IMR-90 (cell line): ENCODE data around the gene SIAH1. TPM values are rescaled to one million over a fixed set of nuclear protein-coding genes. Genes with fewer than 3 reads are reported as not detected.
A peak's percentile ranks its signal among the peaks of the same experiment; 100 is the strongest.

ENCODE experiments used
- ATAC-seq: fragments of 200-7000 bp; cut with Tn5 transposase; 2 replicates; pipeline ENCODE4 v1.9.1; 2020; ENCODE audit warnings: low read depth, mild to moderate bottlenecking, moderate library complexity
- BruUV-seq: library from RNA; stranded (reverse); fragments of 400-500 nt; replicated peaks from 2 replicates; lab custom pipeline; 2021; lab: Mats Ljungman, UMichigan
- CTCF ChIA-PET: fragments of 300-600 bp; formaldehyde crosslinking; extraction: SDS; loops from one replicate; lab custom pipeline; 2021; ENCODE audit warnings: antibody characterized with exemption; lab: Yijun Ruan, JAX
- POLR2A ChIA-PET: fragments of 300-600 bp; sonication (Branson Sonifier 250); formaldehyde crosslinking; loops from one replicate; lab custom pipeline; 2022; ENCODE audit warnings: antibody characterized with exemption; ENCODE audit not compliant: unreplicated experiment; lab: Charles Lee
- DNase-seq: peaks from one replicate; pipeline ENCODE4 v3.0.0; 2013
- H2AFZ ChIP-seq: replicated peaks from 2 replicates; pipeline ENCODE3; 2013; ENCODE audit warnings: low read length, mild to moderate bottlenecking; ENCODE audit not compliant: poor library complexity
- H2AK5ac ChIP-seq: 2 replicates; pipeline ENCODE4 v1.6.1; 2013; ENCODE audit warnings: low read depth, low read length, inconsistent platforms
- H2AK9ac ChIP-seq: replicated peaks from 2 replicates; pipeline ENCODE3; 2013; ENCODE audit warnings: mild to moderate bottlenecking, low read depth, low read length, moderate library complexity; ENCODE audit not compliant: poor library complexity
- H2BK120ac ChIP-seq: 2 replicates; pipeline ENCODE4 v1.6.1; 2013; ENCODE audit warnings: low read depth, low read length, inconsistent platforms
- H2BK15ac ChIP-seq: 3 replicates; pipeline ENCODE4 v1.6.1; 2013; ENCODE audit warnings: low read depth, low read length, inconsistent platforms
- H2BK20ac ChIP-seq: 2 replicates; pipeline ENCODE4 v1.6.1; 2013; ENCODE audit warnings: low read depth, mild to moderate bottlenecking, inconsistent platforms, low read length, moderate library complexity
- H2BK5ac ChIP-seq: 2 replicates; pipeline ENCODE4 v1.6.1; 2013; ENCODE audit warnings: mild to moderate bottlenecking, low read depth, low read length, inconsistent platforms; ENCODE audit not compliant: poor library complexity, severe bottlenecking
- H3K14ac ChIP-seq: replicated peaks from 2 replicates; pipeline ENCODE4 v1.6.1; 2013; ENCODE audit warnings: low read depth, low read length, inconsistent platforms
- H3K18ac ChIP-seq: 2 replicates; pipeline ENCODE4 v1.6.1; 2013; ENCODE audit warnings: low read depth, low read length, control low read depth
- H3K23ac ChIP-seq: 2 replicates; pipeline ENCODE4 v1.6.1; 2013; ENCODE audit warnings: low read depth, low read length, inconsistent platforms
- H3K27ac ChIP-seq: 2 replicates; pipeline ENCODE4 v1.5.1; 2013; ENCODE audit warnings: mild to moderate bottlenecking, control low read depth, low read length; ENCODE audit not compliant: insufficient read depth
- H3K27me3 ChIP-seq: 2 replicates; pipeline ENCODE4 v1.6.1; 2013; ENCODE audit warnings: low read length; ENCODE audit not compliant: control insufficient read depth, insufficient read depth
- H3K36me3 ChIP-seq: 2 replicates; pipeline ENCODE4 v1.6.1; 2013; ENCODE audit warnings: low read length, mixed read lengths; ENCODE audit not compliant: control insufficient read depth, insufficient read depth
- H3K4ac ChIP-seq: 2 replicates; pipeline ENCODE4 v1.6.1; 2013; ENCODE audit warnings: low read depth, low read length, inconsistent platforms
- H3K4me1 ChIP-seq: 2 replicates; pipeline ENCODE4 v1.6.1; 2013; ENCODE audit warnings: low read length, mixed read lengths; ENCODE audit not compliant: control insufficient read depth, insufficient read depth
- H3K4me2 ChIP-seq: 2 replicates; pipeline ENCODE4 v1.6.1; 2013; ENCODE audit warnings: low read depth, mild to moderate bottlenecking, control low read depth, low read length, moderate library complexity
- H3K4me3 ChIP-seq: 2 replicates; pipeline ENCODE4 v1.5.1; 2013; ENCODE audit warnings: low read depth, mild to moderate bottlenecking, control low read depth, low read length, moderate library complexity; ENCODE audit not compliant: insufficient read depth
- H3K56ac ChIP-seq: 2 replicates; pipeline ENCODE4 v1.6.1; 2013; ENCODE audit warnings: low read length, inconsistent platforms; ENCODE audit not compliant: insufficient read depth; ENCODE audit errors: extremely low read depth
- H3K79me1 ChIP-seq, 2 experiments: 2 replicates each; pipeline ENCODE4 v1.6.1; 2013; ENCODE audit warnings: low read length in 2 of 2, inconsistent platforms in 1 of 2, low read depth in 1 of 2
- H3K9ac ChIP-seq: 2 replicates; pipeline ENCODE4 v1.6.1; 2013; ENCODE audit warnings: low read depth, low read length, control low read depth
- H3K9me1 ChIP-seq: 2 replicates; pipeline ENCODE4 v1.6.1; 2013; ENCODE audit warnings: low read length, inconsistent platforms; ENCODE audit not compliant: insufficient read depth
- H3K9me3 ChIP-seq: 2 replicates; pipeline ENCODE4 v1.6.1; 2013; ENCODE audit warnings: low read length; ENCODE audit not compliant: control insufficient read depth, insufficient read depth
- H4K20me1 ChIP-seq: 2 replicates; pipeline ENCODE4 v1.6.1; 2013; ENCODE audit warnings: low read length, inconsistent platforms; ENCODE audit not compliant: insufficient read depth
- H4K5ac ChIP-seq: 2 replicates; pipeline ENCODE4 v1.6.1; 2013; ENCODE audit warnings: mild to moderate bottlenecking, low read depth, low read length, control low read depth
- H4K8ac ChIP-seq, 2 experiments: 2 replicates each; pipeline ENCODE4 v1.6.1; 2013; ENCODE audit warnings: low read depth in 2 of 2, low read length in 2 of 2, control low read depth in 1 of 2, inconsistent platforms in 1 of 2
- H4K91ac ChIP-seq: 2 replicates; pipeline ENCODE4 v1.6.1; 2013; ENCODE audit warnings: low read depth, low read length, inconsistent platforms; ENCODE audit not compliant: insufficient read depth
- CEBPB ChIP-seq: IDR thresholded peaks from 2 replicates; pipeline ENCODE4 v1.6.1; 2012; ENCODE audit warnings: low read depth, low read length, improper control_type of control experiment
- MAFK ChIP-seq: IDR thresholded peaks from 2 replicates; pipeline ENCODE4 v1.6.1; 2012; ENCODE audit warnings: low read depth, low read length, improper control_type of control experiment
- WGBS, 2 experiments: methylation state at CpG; one replicate each; pipeline versions ENCODE4 v1.1.5 to v1.1.7; 2013; ENCODE audit warnings: missing lambda C conversion rate in 2 of 2; ENCODE audit not compliant: insufficient read length in 1 of 2; ENCODE audit errors: extremely low coverage in 2 of 2; 5-methylcytosine and 5-hydroxymethylcytosine counted together
- dilution Hi-C: fragments of 300-500 bp; cut with HindIII; formaldehyde crosslinking; loops from one replicate; pipeline ENCODE4 v1.14.3; 2018; ENCODE audit warnings: low sequenced_read_pairs; ENCODE audit not compliant: unreplicated experiment
- in situ Hi-C: fragments of 300-500 bp; cut with MboI; formaldehyde crosslinking; loops from 3 replicates; pipeline ENCODE4 v1.14.3; 2019; ENCODE audit warnings: low sequenced_read_pairs, inconsistent platforms, mixed read lengths
- intact Hi-C: fragments of 100-400 bp; cut with micrococcal nuclease; formaldehyde crosslinking; loops from 2 replicates; pipeline ENCODE4 v1.10.0; 2022
- polyA plus RNA-seq, 3 experiments: library from polyadenylated mRNA; depleted of rRNA; stranded (reverse); fragments of >200 nt; gene quantifications; 2 replicates each; pipeline ENCODE4 v1.2.3, GENCODE V29; 2012; ENCODE audit warnings: low replicate concordance in 1 of 3
- total RNA-seq: library from RNA; depleted of rRNA; stranded (reverse); fragments of >200 nt; gene quantifications from 2 replicates; pipeline ENCODE4 v1.2.3, GENCODE V29; 2012

The SIAH1 gene
- total and polyA plus RNA-seq, 2 of the 4 experiments (the other 2 are of a cell fraction), result 10.3 to 17.7 TPM

GRCh38 chr16:48356633-48357376 is 28.4 kb downstream of the SIAH1 start:
- Histone ChIP-seq H3K9me3 (no peaks in the 10 kb centered on the region), H4K91ac (no peak overlapping the region), H2AK5ac (no peak overlapping the region), H2BK120ac (no peak overlapping the region), H2AK9ac (no peak overlapping the region), H4K8ac (no peak overlapping the region), H4K5ac (no peak overlapping the region), H3K9me1 (peaks cover 13% of the 10 kb centered on the region), H3K4me1 (no peaks in the 10 kb centered on the region), H2BK20ac (no peak overlapping the region), H3K79me1 (peaks cover 35 to 74% of the 10 kb centered on the region in 2 experiments), H3K14ac (no peak overlapping the region), H3K9ac (no peak overlapping the region), H3K56ac (no peak overlapping the region; the same call in 1 of the 2 replicates), H3K4me2 (no peak overlapping the region), H3K4ac (no peak overlapping the region), H3K27ac (no peak overlapping the region), H3K4me3 (no peak overlapping the region), H4K20me1 (peaks cover 17% of the 10 kb centered on the region; the same call in 1 of the 2 replicates), H3K36me3 (peaks cover 22% of the 10 kb centered on the region), H2AFZ (no peak overlapping the region), H3K18ac (no peak overlapping the region), H2BK5ac (no peak overlapping the region), H2BK15ac (no peak overlapping the region), H3K27me3 (no peaks in the 10 kb centered on the region), H3K23ac (no peak overlapping the region)
- ATAC-seq (no peak), DNase-seq (no peak)
- no TSS peak for BruUV-seq
- dilution Hi-C loops (no loop called here), intact Hi-C loops (no loop called here), in situ Hi-C loops (no loop called here)
- ChIA-PET POLR2A (no interaction called here), CTCF (interaction anchor here (0.6 to 3.8 kb wide), 2 partner anchors 39 to 267 kb away, joined by 5 to 28 read pairs; no protein-coding TSS in a partner anchor)
- peak; percentile 69 for TF ChIP-seq MAFK
- TF ChIP-seq CEBPB, result no peak
- no CpG with 5 or more reads among the region's 4 CpGs for WGBS, 2 experiments
